ENCODE results near the gene ASB18. TPM values are rescaled to one million over a fixed set of nuclear protein-coding genes. Genes with fewer than 3 reads are reported as not detected.

ASB18 gene
- total RNA-seq, 2 experiments from 2014 or later: not detected

DNA sequence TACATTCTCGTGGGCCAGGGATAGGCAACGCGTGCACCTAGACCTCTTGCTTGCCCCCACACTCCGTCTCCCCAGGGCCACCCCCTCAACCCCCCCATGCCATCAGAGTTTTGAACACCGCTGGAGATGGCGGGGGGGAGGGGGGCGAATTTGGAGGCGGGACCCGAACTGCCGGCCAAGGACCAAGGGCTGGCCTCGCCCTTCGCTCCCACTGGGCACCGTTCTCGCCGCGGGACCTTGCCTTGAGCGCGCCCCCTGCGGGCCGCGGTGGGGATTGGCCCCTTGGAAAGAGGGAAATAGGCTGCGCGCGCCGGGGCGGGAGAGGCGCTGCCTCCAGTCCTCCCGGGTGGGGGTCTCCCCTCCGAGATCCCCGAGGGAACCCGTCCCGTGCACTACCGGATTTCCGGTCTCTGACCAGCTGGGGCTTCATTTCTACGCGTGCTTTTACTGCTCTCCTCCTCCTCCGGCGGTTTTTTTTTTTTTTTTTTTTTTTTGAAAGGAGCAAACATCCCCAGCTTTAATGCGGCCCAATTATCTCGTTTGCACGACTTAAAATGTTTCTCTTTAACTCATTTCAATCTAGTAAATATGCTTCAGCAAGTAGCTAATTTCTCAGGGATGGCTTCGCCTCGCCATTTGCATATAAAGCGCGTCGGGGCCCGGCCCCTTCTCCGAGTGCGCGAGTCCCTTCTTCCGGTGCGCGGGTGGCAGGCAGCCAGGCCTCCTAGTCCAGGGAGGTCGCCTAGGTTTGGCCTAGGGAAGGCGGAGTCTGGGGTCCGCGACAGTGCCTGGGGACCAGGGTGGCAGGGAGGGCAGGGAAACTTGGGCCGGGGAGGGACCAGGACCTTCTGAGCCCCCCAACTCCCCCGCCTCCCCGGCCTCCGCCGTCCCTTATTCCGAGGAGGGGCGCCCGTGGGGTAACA lies 86.0 kb downstream of the ASB18 start:
- H3K9me3 Mint-ChIP-seq: no peaks in the 10 kb centered on the region
- H3K27me3 Mint-ChIP-seq: peaks cover 53% of the 10 kb centered on the region
- peaks cover 2% of the 10 kb centered on the region for H3K4me1 Mint-ChIP-seq
- POLR2A ChIA-PET: no interaction called here
- peak; percentile 32 for DNase-seq
- H3K27ac Mint-ChIP-seq: no peak overlapping the region
- H3K36me3 Mint-ChIP-seq (ENCODE audit: low read depth): no peaks in the 10 kb centered on the region
- peak overlapping the region; percentile 13 for H3K4me3 Mint-ChIP-seq
- CTCF ChIA-PET: interaction anchor here (0.7 to 7.7 kb wide), 9 partner anchors 9 to 672 kb away, joined by 3 to 56 read pairs (median 3); no protein-coding TSS in a partner anchor

DNA sequence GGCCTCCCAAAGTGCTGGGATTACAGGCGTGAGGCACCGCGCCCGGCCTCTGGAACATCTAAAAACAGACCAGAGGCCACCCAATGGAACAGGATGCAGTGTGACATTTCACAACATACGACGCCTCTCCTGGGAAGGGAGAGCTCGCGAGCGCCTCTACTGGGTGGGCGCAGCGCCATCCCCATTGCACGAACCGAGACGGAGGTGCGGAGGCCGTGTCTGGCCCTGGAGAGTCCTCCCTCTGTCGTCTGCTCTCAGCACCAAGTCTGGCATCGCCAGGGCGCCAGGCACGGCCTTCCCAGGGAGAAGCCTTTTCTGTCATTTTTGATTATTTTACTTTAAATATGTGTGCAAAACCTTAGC lies 86.6 kb downstream of the ASB18 start:
- ChIA-PET POLR2A (no interaction called here), CTCF (interaction anchor here (0.8 to 7.7 kb wide), 8 partner anchors 8 to 671 kb away, joined by 3 to 56 read pairs (median 4); no protein-coding TSS in a partner anchor)
- no peak overlapping the region for H3K27ac Mint-ChIP-seq
- peak; percentile 24 for DNase-seq
- no peaks in the 10 kb centered on the region for H3K9me3 Mint-ChIP-seq
- no peaks in the 10 kb centered on the region for H3K36me3 Mint-ChIP-seq (ENCODE audit: low read depth)
- H3K27me3 Mint-ChIP-seq: peaks cover 55% of the 10 kb centered on the region
- peaks cover 2% of the 10 kb centered on the region for H3K4me1 Mint-ChIP-seq
- no peak overlapping the region for H3K4me3 Mint-ChIP-seq

DNA sequence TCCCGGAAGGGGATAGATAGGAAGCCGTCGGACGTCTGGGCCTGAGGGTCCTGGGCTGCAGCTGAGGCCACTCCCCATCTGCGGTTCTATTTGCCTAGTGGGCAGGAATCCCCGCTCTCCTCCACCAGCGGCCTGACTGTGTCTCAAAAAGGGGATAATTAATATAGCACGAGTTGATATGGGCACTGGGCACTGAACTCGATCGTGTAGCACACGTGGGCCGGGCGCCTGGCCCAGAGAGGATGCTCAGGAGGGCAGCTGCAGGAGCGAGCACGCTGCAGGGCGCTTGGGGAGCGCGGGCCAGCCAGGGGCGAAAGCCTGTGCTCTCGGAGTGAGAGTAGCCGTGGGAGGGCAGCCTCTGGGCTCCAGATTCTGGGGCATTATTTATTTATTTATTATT lies 87.3 kb downstream of the ASB18 start:
- POLR2A ChIA-PET: no interaction called here
- H3K27me3 Mint-ChIP-seq: peaks cover 60% of the 10 kb centered on the region
- CTCF ChIA-PET: interaction anchor here (0.8 to 7.7 kb wide), 5 partner anchors 8 to 671 kb away, joined by 3 to 56 read pairs (median 3); no protein-coding TSS in a partner anchor
- DNase-seq: no peak
- peaks cover 2% of the 10 kb centered on the region for H3K4me1 Mint-ChIP-seq
- H3K27ac Mint-ChIP-seq: no peak overlapping the region
- H3K4me3 Mint-ChIP-seq: no peak overlapping the region
- no peaks in the 10 kb centered on the region for H3K36me3 Mint-ChIP-seq (ENCODE audit: low read depth)
- no peaks in the 10 kb centered on the region for H3K9me3 Mint-ChIP-seq

DNA sequence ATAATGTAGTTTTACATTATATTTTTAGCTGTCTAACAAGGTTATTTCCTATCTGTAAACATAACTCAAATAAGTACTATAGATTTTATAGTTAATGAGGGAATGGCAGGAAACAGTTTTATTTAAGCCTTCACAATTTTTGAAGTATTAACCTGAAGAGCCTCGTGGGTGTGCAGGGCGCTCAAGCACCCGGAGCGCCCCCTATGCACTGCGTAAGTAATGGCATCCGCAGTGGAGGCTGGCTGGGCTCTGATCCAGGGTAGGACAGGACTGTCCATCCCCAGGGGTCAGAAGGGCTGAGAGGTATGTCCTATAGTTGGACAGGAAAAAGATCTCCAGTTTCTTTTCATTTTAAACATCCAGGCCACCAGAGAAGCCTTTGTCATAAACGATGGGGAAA lies 87.8 kb downstream of the ASB18 start:
- no peaks in the 10 kb centered on the region for H3K9me3 Mint-ChIP-seq

DNA sequence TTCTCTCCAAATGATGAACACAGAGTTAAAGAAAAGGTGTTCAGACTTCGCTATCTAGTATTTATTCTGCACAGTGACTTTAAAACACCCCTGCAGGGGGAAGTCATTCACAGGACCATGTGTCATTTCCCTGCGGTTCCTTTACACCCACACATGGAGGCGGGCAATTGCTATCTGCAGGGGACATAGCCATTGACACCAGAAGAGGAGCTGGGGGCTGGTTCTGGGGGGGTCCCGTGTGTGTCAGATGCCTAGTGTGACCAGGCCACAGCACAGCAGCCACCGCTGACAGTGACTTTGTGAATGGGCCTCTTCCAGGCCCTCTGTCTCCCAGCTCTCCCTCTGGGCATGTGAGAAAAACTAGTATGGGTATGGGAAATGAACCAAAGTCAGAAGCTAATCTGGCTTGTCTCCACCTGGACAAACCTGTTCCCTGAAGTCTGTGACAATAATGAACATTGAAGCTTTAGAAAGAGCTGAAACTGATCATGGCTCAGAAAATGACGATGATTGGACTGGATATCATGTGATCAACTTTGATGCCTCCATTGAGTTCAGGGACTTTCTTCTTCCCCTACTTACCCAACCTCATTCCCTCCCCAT lies 88.6 kb downstream of the ASB18 start:
- H3K4me1 Mint-ChIP-seq: peaks cover 2% of the 10 kb centered on the region
- CTCF ChIA-PET: interaction anchor here (0.9 to 1.1 kb wide), 2 partner anchors 396 to 410 kb away, joined by 3 to 9 read pairs; no protein-coding TSS in a partner anchor
- H3K4me3 Mint-ChIP-seq: no peak overlapping the region
- no peaks in the 10 kb centered on the region for H3K9me3 Mint-ChIP-seq
- H3K27me3 Mint-ChIP-seq: peaks cover 69% of the 10 kb centered on the region
- no peak overlapping the region for H3K27ac Mint-ChIP-seq
- POLR2A ChIA-PET: no interaction called here
- no peaks in the 10 kb centered on the region for H3K36me3 Mint-ChIP-seq (ENCODE audit: low read depth)
- no peak for DNase-seq

More for the DNA sequence above, 87.8 kb downstream of the ASB18 start:
- peaks cover 2% of the 10 kb centered on the region for H3K4me1 Mint-ChIP-seq
- DNase-seq: no peak
- ChIA-PET CTCF (interaction anchor here (0.9 to 1.1 kb wide), 3 partner anchors 12 to 410 kb away, joined by 3 to 9 read pairs (median 4); no protein-coding TSS in a partner anchor), POLR2A (no interaction called here)
- H3K27ac Mint-ChIP-seq: no peak overlapping the region
- H3K36me3 Mint-ChIP-seq (ENCODE audit: low read depth): no peaks in the 10 kb centered on the region
- no peak overlapping the region for H3K4me3 Mint-ChIP-seq
- peaks cover 65% of the 10 kb centered on the region for H3K27me3 Mint-ChIP-seq

DNA sequence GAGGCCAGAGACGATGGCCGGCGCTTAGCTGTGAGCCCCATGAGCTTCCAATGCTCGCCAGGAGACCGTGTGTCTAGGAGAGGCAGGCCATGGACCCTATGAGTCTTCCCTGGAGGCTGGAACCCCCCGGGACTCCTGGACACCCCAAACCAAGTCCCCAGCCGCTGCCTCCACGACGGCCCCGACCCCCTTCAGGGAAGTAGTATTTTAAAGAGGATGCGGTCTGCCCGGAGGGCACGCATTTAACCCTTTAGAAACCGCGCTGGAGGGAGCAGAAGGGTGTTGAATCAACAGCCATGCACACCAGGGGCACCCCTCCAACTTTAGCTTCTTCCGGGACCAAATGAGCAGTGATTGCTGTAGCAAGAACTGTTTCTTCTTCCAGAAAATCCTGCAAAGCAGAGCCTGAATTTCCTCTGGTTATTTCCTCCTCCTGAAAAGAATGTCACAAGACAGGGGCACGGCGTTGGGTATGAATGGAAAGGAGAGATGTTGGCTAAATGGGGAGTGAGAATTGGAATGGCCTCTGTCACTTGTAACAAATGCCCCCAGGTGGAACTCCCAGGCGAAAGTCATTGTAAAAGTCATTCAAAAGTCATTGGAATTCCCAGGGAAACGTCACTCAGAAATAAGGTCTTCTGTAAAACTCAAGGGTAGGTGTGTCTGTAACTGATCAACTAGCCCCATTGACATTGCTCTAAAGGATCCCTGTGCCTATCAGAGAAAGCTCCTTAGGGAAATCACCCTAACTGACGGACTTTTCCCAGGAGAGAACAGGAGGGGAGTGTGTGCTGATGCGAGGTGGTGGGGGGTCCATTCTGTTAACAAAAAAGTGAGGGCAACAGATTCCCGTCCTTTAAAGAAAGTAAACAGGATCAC lies 90.2 kb downstream of the ASB18 start:
- Mint-ChIP-seq H3K27me3 (peaks cover 74% of the 10 kb centered on the region), H3K27ac (no peak overlapping the region), H3K4me3 (no peak overlapping the region), H3K36me3 (ENCODE audit: low read depth) (peaks cover 8% of the 10 kb centered on the region), H3K4me1 (peaks cover 2% of the 10 kb centered on the region), H3K9me3 (no peaks in the 10 kb centered on the region)
- DNase-seq: no peak
- POLR2A ChIA-PET: no interaction called here
- CTCF ChIA-PET: no interaction called here

DNA sequence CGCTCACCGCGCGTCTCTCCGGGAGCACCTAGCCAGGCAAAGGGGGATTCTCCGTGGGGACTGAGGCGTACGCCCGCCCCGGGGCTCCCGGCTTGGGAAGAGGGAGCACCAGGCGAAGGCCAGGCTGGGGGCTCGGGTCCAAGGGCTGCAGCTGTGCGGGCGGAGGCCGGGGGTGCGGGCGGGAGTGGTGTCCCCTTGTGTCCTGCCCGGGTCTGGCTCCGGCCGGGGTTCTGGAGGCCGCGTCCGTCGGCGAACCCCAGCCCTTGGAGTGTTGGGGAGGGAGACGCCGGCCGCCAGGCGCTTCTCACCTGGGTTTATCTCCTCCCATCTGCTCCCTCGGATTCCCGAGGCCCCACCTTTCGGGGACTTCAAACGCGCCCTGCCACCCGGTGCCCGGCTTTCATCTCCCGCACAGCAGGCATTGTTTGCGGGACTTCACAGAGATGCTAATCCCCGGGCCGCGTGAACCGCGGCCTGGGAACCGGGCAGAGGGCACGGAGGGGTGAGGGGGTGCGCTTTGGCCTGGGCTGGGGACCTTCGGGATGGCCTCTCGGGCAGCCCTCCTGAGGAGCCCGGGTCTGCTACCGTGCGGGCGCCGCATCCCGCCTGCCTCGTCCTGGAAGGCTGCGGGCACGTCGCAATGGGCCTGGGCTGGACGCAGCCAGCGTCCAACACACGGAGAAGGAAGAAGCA lies 91.0 kb downstream of the ASB18 start:
- H3K9me3 Mint-ChIP-seq: no peaks in the 10 kb centered on the region
- no peak overlapping the region for H3K4me3 Mint-ChIP-seq
- ChIA-PET POLR2A (no interaction called here), CTCF (no interaction called here)
- peaks cover 8% of the 10 kb centered on the region for H3K36me3 Mint-ChIP-seq (ENCODE audit: low read depth)
- H3K4me1 Mint-ChIP-seq: peaks cover 2% of the 10 kb centered on the region
- DNase-seq: no peak
- peaks cover 72% of the 10 kb centered on the region for H3K27me3 Mint-ChIP-seq
- no peak overlapping the region for H3K27ac Mint-ChIP-seq

DNA sequence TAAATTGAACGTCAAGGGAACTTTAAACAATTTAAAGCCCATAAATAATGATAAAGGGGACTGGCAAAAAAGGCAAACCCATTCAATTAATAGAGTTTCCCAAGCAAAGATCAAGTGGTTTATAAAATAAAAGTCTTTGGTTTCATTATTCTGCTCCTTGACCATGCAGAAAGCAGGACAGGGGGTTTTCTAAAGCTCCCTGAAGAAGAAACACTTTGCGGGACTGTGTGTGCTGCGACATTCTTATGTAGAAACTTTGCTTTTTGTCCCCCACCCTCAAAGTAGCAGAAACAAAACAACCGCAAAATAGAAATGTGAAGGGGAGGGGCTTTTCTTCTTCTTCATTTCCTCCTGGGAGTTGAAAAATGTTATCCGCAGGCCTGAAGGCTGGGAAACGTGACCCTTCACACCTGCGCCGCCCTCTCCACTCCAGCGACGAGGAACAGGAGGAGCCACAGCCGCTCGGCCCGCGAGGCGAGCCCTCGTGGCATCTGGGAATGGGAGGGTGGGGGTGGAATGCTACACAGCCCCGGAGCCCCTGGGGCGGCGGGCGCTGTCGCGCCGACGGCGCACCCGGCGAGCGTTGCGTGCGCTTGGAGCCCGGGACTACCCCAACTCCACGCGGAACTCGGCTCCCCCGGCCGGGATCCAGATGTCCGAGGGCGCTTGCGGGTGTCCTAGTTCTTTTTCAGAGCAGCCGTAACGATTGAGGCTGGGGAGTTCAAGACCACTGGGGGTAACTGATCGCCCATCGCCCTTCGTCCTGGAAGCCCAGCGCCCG lies 91.8 kb downstream of the ASB18 start:
- peaks cover 2% of the 10 kb centered on the region for H3K4me1 Mint-ChIP-seq
- no peak overlapping the region for H3K4me3 Mint-ChIP-seq
- peaks cover 71% of the 10 kb centered on the region for H3K27me3 Mint-ChIP-seq
- H3K36me3 Mint-ChIP-seq (ENCODE audit: low read depth): peaks cover 8% of the 10 kb centered on the region
- POLR2A ChIA-PET: no interaction called here
- no peak overlapping the region for H3K27ac Mint-ChIP-seq
- H3K9me3 Mint-ChIP-seq: no peaks in the 10 kb centered on the region
- CTCF ChIA-PET: interaction anchor here (0.6 to 0.9 kb wide), 2 partner anchors 35 to 393 kb away, joined by 3 to 4 read pairs; no protein-coding TSS in a partner anchor
- no peak for DNase-seq

DNA sequence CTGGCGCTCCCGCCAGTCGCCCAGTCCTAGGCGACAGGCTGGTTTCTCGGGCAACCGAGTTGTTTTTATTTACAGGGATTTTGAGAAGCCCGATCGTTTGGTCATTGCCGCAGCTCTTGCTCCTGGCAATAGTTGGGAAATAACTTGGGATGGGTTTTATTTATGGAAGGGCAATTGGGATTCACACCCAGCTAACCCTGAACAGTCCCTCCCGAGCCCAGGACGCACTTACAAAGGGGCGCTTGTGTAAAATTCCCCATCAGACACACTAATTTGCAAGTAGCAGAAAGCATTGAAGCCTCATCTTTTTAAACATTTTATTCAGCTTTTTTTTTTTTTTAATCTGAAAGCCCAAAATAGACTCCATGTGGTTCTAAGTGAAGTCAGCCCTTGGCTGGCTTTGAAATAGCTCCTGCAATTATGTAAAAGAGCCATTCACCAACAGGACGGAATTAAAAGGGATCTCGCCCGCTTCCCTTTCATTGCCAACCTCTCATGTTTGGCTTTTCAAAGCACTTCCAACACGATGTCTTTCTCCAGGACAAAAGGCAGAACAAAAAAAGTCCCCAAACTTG lies 92.4 kb downstream of the ASB18 start:
- Mint-ChIP-seq H3K27me3 (peaks cover 71% of the 10 kb centered on the region), H3K27ac (no peak overlapping the region), H3K9me3 (no peaks in the 10 kb centered on the region), H3K4me3 (no peak overlapping the region), H3K4me1 (peaks cover 3% of the 10 kb centered on the region), H3K36me3 (ENCODE audit: low read depth) (peaks cover 8% of the 10 kb centered on the region)
- POLR2A ChIA-PET: no interaction called here
- CTCF ChIA-PET: interaction anchor here (0.6 to 0.9 kb wide), 2 partner anchors 35 to 393 kb away, joined by 3 to 4 read pairs; no protein-coding TSS in a partner anchor
- DNase-seq: no peak

DNA sequence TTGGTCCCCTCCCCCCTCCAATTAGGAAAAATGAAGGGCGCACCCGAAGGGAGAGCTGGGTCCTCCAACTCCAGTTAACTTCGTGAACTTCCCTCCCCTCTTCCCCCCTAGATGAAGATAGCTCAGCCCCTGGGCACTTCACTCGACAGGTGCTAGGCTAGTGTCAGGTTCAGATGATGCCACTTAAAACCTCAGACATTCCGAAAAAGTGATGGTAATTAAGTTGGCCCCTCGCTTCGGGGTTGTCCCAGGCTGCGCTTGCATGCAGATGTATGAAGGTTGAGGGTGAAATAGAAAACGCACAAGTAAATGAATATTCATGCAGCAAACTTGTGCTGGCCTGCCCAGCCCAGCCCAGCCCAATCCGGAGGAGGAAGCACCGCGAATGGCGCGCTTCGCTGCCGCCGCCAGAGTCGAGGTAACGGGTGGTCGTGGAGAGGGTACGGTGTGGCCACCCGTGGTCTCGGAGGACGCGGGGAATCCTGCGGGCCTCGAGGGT lies 93.0 kb downstream of the ASB18 start:
- no peak for DNase-seq
- ChIA-PET POLR2A (no interaction called here), CTCF (interaction anchor here (0.6 to 0.9 kb wide), 2 partner anchors 36 to 392 kb away, joined by 4 read pairs; no protein-coding TSS in a partner anchor)
- no peaks in the 10 kb centered on the region for H3K9me3 Mint-ChIP-seq
- H3K27me3 Mint-ChIP-seq: peaks cover 72% of the 10 kb centered on the region
- H3K4me1 Mint-ChIP-seq: peaks cover 4% of the 10 kb centered on the region
- H3K27ac Mint-ChIP-seq: no peak overlapping the region
- peaks cover 8% of the 10 kb centered on the region for H3K36me3 Mint-ChIP-seq (ENCODE audit: low read depth)
- no peak overlapping the region for H3K4me3 Mint-ChIP-seq

DNA sequence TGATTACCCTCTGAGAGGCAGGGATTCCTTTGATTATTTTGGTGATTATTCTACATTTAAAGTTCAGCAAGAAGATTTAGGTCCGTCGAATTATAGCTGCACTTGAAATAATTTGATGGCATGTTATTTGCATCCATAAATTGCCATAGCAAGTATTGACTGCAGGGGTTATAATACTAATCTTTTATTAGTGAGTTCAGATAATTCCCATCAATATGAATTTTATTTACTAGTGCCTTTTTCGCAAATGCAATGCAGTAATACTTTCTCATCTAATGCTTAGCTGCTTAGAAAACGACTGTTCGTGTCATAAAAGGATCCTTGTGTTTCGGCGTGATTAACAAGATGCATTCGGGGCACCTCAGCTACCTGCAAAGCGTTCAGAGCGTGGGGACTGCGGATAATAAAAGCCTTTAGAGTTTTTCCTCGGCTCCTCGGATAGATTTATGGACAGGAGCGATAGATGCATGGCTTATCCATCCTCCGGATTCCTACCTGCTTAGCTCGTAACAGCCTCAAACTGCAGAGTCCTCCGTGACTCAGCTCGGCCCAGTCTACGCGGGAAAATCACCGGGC lies 93.5 kb downstream of the ASB18 start:
- ChIA-PET POLR2A (no interaction called here), CTCF (interaction anchor here (0.9 kb wide), 1 partner anchor 391 kb away, joined by 4 read pairs; no protein-coding TSS in a partner anchor)
- peaks cover 8% of the 10 kb centered on the region for H3K36me3 Mint-ChIP-seq (ENCODE audit: low read depth)
- no peak for DNase-seq
- H3K9me3 Mint-ChIP-seq: no peaks in the 10 kb centered on the region
- H3K27me3 Mint-ChIP-seq: peaks cover 72% of the 10 kb centered on the region
- H3K27ac Mint-ChIP-seq: no peak overlapping the region
- peaks cover 4% of the 10 kb centered on the region for H3K4me1 Mint-ChIP-seq
- H3K4me3 Mint-ChIP-seq: no peak overlapping the region

Data from activated CD4-positive, alpha-beta memory T cell treated with anti-CD3 and anti-CD28 coated beads, Interleukin-2, amount 10 ng/mL, durations not matched to agents 7 days and 5 days (primary cell).